IMR-90 (cell line): ENCODE measurements around the gene DCUN1D4.

ENCODE experiments used
- CTCF ChIP-seq: conservative IDR thresholded peaks from 2 replicates; pipeline ENCODE4 v1.5.1; 2012; ENCODE audit warnings: mild to moderate bottlenecking, low read depth, low read length, improper control_type of control experiment
- POLR2A ChIP-seq: IDR thresholded peaks from 2 replicates; pipeline ENCODE4 v1.6.1; 2012; ENCODE audit warnings: mild to moderate bottlenecking, low read depth, low read length
- RAD21 ChIP-seq: IDR thresholded peaks from 2 replicates; pipeline ENCODE4 v1.6.1; 2012; ENCODE audit warnings: low read length, improper control_type of control experiment
- USF2 ChIP-seq: fragments of 150-350 bp; IDR thresholded peaks from 2 replicates; pipeline ENCODE4 v1.6.1; 2017; ENCODE audit warnings: mild to moderate bottlenecking, antibody characterized with exemption, low read length, low read depth

- no peak for TF ChIP-seq POLR2A
- TF ChIP-seq CTCF: peak; percentile 31; the same call in 1 of the 2 replicates
- no peak for TF ChIP-seq USF2
- peak; percentile 26; the same call in 1 of the 2 replicates for TF ChIP-seq RAD21
Measured at GRCh38 chr4:51885363-51885762, 42.4 kb downstream of the DCUN1D4 start.
